OCI-LY1 (cell line): ENCODE data around the gene AFAP1L2.

Experiments used
- H2AFZ ChIP-seq: fragments of 200-600 bp; sonication (generic), shearing (Covaris generic); 2 replicates; pipeline ENCODE4 v1.6.0; 2014; ENCODE audit warnings: antibody characterized with exemption, mild to moderate bottlenecking, low read length
- H3F3A ChIP-seq: fragments of 200-600 bp; sonication (generic), shearing (Covaris generic); 2 replicates; pipeline ENCODE4 v1.6.0; 2014; ENCODE audit warnings: mild to moderate bottlenecking, antibody characterized with exemption, low read length, moderate library complexity; ENCODE audit not compliant: insufficient read depth
- H3K27ac ChIP-seq: fragments of 200-600 bp; sonication (generic); 2 replicates; pipeline ENCODE4 v1.5.1; 2014; ENCODE audit warnings: low read length, mixed run types, mild to moderate bottlenecking, low read depth; ENCODE audit not compliant: poor library complexity, severe bottlenecking
- H3K27me3 ChIP-seq: fragments of 200-600 bp; sonication (generic); 2 replicates; pipeline ENCODE4 v1.6.0; 2014; ENCODE audit warnings: antibody characterized with exemption, mild to moderate bottlenecking, low read length, moderate library complexity; ENCODE audit not compliant: insufficient read depth
- H3K36me3 ChIP-seq: fragments of 200-600 bp; sonication (generic); 2 replicates; pipeline ENCODE4 v1.6.1; 2014; ENCODE audit warnings: mild to moderate bottlenecking, antibody characterized with exemption, low read length, moderate library complexity, mixed read lengths; ENCODE audit not compliant: insufficient read depth
- H3K4me1 ChIP-seq: fragments of 200-600 bp; sonication (generic); 2 replicates; pipeline ENCODE4 v1.5.1; 2014; ENCODE audit warnings: mild to moderate bottlenecking, low read length, moderate library complexity; ENCODE audit not compliant: insufficient read depth, severe bottlenecking
- H3K4me2 ChIP-seq: fragments of 200-600 bp; sonication (generic), shearing (Covaris generic); 2 replicates; pipeline ENCODE4 v1.6.1; 2014; ENCODE audit warnings: low read length
- H3K4me3 ChIP-seq: fragments of 200-600 bp; sonication (generic); 2 replicates; pipeline ENCODE4 v1.5.1; 2014; ENCODE audit warnings: low read length, low read depth, mild to moderate bottlenecking, mixed read lengths; ENCODE audit not compliant: poor library complexity, severe bottlenecking
- H3K79me2 ChIP-seq: fragments of 200-600 bp; shearing (Covaris generic); 2 replicates; pipeline ENCODE4 v1.6.1; 2016; ENCODE audit warnings: mixed run types, low read length, mixed read lengths; ENCODE audit not compliant: insufficient read depth
- H3K9ac ChIP-seq: fragments of 200-600 bp; sonication (generic), shearing (Covaris generic); 2 replicates; pipeline ENCODE4 v1.6.1; 2014; ENCODE audit warnings: mild to moderate bottlenecking, low read length, mixed read lengths
- H3K9me2 ChIP-seq: fragments of 200-600 bp; sonication (generic), shearing (Covaris generic); 2 replicates; pipeline ENCODE4 v1.6.1; 2014; ENCODE audit warnings: low read depth, mild to moderate bottlenecking, low read length, mixed read lengths
- H3K9me3 ChIP-seq: fragments of 200-600 bp; shearing (Covaris generic); 2 replicates; pipeline ENCODE4 v1.6.1; 2014; ENCODE audit warnings: low read length, mixed read lengths
- H4K20me1 ChIP-seq: fragments of 200-600 bp; sonication (generic), shearing (Covaris generic); 2 replicates; pipeline ENCODE4 v1.6.0; 2016; ENCODE audit warnings: mild to moderate bottlenecking, low read length; ENCODE audit not compliant: insufficient read depth
- CTCF ChIP-seq: fragments of 200-600 bp; sonication (generic), shearing (Covaris generic); IDR thresholded peaks from 2 replicates; pipeline ENCODE4 v1.5.1; 2017; ENCODE audit warnings: mild to moderate bottlenecking, antibody characterized with exemption, low read length, moderate library complexity, mixed read lengths
- EZH2 ChIP-seq: fragments of 200-600 bp; sonication (generic), shearing (Covaris generic); IDR thresholded peaks from 2 replicates; pipeline ENCODE4 v1.8.0; 2017; ENCODE audit warnings: borderline replicate concordance, mixed run types, mild to moderate bottlenecking, antibody characterized with exemption, low read length, moderate library complexity, mixed read lengths

AFAP1L2 gene

GRCh38 chr10:114281461-114281860 is 122.8 kb downstream of the AFAP1L2 start:
- Histone ChIP-seq H3K36me3 (no peaks in the 10 kb centered on the region), H3F3A (no peaks in the 10 kb centered on the region), H3K9ac (no peak overlapping the region), H3K27ac (no peak overlapping the region), H3K79me2 (no peaks in the 10 kb centered on the region), H3K27me3 (no peaks in the 10 kb centered on the region; the same call in 1 of the 2 replicates), H3K9me2 (no peaks in the 10 kb centered on the region), H3K9me3 (no peaks in the 10 kb centered on the region), H3K4me1 (no peaks in the 10 kb centered on the region), H4K20me1 (no peaks in the 10 kb centered on the region), H3K4me3 (no peak overlapping the region), H3K4me2 (no peak overlapping the region), H2AFZ (no peak overlapping the region)
- no peak for TF ChIP-seq CTCF
- no peak for TF ChIP-seq EZH2

DNA sequence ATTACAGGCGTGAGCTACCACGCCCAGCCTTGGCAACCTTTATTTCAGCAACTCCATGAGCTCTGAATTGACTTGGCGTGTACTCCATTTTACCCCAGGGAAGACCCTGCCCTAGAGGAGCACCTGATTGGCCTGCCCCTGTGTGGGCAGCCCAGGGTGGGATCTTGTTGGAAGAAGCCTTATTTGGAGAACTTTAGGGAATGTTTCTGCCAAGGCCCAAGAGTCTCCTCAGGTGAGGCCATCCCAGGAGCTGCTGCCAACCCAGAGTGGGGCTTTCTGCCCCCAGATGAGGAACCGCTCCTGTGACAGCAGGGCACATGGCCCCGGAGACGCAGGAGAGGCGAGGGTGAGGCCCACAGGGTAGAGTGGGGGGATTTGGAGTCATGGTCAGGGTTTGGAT is 123.3 kb downstream of the AFAP1L2 start:
- H3K79me2 ChIP-seq = no peaks in the 10 kb centered on the region
- H3K9ac ChIP-seq = no peak overlapping the region
- no peak for TF ChIP-seq CTCF
- TF ChIP-seq EZH2 = no peak

DNA sequence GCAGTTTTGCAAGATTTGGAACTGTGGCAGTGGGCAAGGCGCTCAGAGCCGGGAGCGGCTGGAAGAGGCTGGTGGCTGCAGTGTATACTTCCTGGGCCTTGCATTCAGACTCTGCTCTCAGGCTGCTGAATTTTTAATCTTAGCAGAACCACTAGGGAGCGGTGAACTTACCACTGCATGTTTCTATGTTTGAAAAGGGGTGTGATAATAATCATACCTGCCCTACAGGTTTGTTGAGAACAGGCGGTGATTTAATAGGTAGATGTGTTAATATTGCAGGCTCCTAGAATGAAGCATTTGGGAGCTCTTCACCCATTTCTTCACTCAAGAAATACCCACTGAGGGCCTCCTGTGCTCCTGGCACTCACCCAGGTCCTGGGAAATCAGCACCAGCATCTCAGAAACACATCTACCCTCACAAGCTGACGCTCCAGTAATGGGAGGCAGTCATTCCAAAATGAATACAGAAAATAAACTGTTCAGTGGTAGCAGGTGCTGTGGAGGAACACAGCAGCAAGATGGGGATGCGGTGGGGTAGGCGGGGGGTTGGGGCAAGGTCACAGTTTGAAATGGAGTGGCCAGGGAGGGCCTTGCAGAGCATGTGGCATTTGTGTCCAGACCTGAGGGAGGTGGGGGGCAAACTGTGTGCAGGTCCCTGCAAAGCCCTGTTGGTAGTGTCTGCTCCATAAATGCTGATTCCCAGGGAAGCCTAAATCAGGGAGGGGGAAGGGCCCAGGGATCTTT is 124.2 kb downstream of the AFAP1L2 start:
- Histone ChIP-seq H3K9me3 (no peaks in the 10 kb centered on the region), H3K79me2 (no peaks in the 10 kb centered on the region), H3K9ac (no peak overlapping the region), H3F3A (no peaks in the 10 kb centered on the region), H4K20me1 (no peaks in the 10 kb centered on the region), H3K4me1 (no peaks in the 10 kb centered on the region), H3K36me3 (no peaks in the 10 kb centered on the region), H3K27me3 (no peaks in the 10 kb centered on the region; the same call in 1 of the 2 replicates), H3K4me3 (no peak overlapping the region), H2AFZ (no peak overlapping the region), H3K9me2 (no peaks in the 10 kb centered on the region), H3K4me2 (no peak overlapping the region), H3K27ac (no peak overlapping the region)
- TF ChIP-seq CTCF = no peak
- TF ChIP-seq EZH2 = no peak

More for the DNA sequence above, 123.3 kb downstream of the AFAP1L2 start:
- no peak overlapping the region for H3K4me2 ChIP-seq
- no peaks in the 10 kb centered on the region for H3K4me1 ChIP-seq
- no peaks in the 10 kb centered on the region for H3K9me2 ChIP-seq
- no peaks in the 10 kb centered on the region for H4K20me1 ChIP-seq
- no peaks in the 10 kb centered on the region; the same call in 1 of the 2 replicates for H3K27me3 ChIP-seq
- H3K36me3 ChIP-seq = no peaks in the 10 kb centered on the region
- H3K27ac ChIP-seq = no peak overlapping the region
- H3F3A ChIP-seq = no peaks in the 10 kb centered on the region
- H2AFZ ChIP-seq = no peak overlapping the region
- H3K9me3 ChIP-seq = no peaks in the 10 kb centered on the region
- H3K4me3 ChIP-seq = no peak overlapping the region
